AG20443 (cell line): ENCODE results near the gene MGLL.
A peak's percentile ranks its signal among the peaks of the same experiment; 100 is the strongest.

Experiments
- DNase-seq: peaks from one replicate; pipeline ENCODE4 v3.0.0; 2012; ENCODE audit warnings: low spot score, mixed read lengths

The MGLL gene

DNA sequence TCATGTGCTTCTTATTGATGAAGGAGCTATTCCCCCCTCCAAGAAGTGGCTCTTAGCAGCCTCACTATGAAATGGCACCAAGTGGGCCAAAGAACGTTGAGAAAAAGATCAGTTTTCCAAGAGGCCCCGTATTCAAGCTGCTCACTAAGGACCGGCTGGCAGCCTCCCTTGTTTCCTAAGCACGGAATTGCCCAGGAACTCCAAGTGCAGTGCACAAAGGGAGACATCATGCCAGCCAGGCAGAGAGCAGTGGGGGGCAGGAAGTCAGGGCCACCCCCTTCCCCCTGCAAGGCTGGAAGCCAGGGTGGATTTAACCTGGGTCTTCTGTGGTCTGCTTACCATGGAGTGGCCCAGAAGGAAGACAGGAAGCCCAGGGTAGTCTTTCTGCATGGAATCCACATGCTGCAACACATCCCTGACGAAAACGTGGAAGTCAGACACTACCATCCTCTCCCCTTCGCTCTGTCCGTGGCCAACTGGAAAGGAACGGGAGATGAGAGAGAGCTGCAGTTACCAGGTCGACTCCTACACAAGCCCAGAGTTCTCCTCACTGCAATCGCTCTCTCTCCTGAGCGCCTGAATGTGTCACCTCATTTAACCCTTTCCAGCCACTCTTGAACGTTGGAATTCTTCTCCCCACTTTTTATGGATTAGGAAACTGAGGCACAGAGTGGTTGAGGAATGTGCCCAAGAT lies 100.1 kb downstream of the MGLL start:
- DNase-seq, result no peak

GRCh38 chr3:127720985-127721935 lies 101.1 kb downstream of the MGLL start:
- DNase-seq, result no peak

GRCh38 chr3:127720161-127720823 lies 102.0 kb downstream of the MGLL start:
- no peak for DNase-seq

GRCh38 chr3:127719369-127719768 lies 102.9 kb downstream of the MGLL start:
- DNase-seq, result no peak

- DNase-seq, result no peak
These were observed 103.4 kb downstream of the MGLL start for GRCh38 chr3:127718916-127719290.

DNA sequence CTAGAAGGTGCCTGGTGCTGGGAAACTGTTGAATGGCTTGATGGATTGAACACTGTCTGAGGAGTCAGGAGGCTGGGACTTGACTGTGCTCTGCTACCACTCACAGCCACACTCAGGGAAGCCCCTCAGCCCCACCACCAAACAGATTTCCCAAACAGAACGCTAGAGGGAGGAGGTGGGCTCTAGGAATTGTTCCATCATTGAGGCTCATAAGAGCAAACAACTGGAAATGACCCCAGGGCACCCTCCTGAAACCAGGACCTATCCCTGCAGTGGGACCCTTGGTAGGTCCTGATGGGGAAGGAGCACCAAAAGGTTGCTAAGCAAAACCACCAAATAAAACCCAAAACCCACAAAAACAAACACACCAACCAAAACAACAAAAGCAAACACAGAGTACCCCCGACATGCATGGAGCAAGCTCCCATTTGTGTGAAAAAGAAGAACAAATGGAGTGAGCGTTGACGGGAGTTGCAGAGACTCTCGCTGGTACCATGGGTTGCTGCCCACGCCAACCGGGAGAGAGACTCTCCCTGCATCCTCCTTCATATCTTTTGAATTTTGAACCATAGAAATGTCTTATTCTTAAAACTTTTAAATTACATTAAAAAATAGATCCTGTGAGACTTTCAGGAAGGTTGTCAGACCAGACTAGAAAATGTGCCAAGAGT lies 103.9 kb downstream of the MGLL start:
- no peak for DNase-seq

- peak; percentile 49 for DNase-seq
These were observed 104.7 kb downstream of the MGLL start for GRCh38 chr3:127717357-127718244.

DNA sequence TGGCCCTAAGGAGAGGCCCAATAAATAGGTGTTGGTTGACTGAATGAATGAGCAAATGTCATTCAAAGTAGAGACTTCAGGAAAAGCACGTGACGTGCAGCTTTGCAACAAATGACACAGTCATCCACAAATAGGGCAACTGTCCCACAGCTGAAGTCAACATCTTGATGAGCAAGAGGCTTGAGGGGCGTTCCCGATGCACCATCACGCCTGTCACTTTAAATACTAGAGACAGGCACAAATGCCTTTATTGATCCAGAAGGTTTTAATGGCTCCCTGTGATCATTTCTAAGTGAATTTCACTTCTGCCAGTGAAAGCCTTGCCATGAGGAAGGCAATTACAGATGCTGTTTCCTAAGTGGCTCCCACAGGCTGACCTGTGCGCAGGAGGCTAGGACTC lies 105.9 kb downstream of the MGLL start:
- no peak for DNase-seq

DNA sequence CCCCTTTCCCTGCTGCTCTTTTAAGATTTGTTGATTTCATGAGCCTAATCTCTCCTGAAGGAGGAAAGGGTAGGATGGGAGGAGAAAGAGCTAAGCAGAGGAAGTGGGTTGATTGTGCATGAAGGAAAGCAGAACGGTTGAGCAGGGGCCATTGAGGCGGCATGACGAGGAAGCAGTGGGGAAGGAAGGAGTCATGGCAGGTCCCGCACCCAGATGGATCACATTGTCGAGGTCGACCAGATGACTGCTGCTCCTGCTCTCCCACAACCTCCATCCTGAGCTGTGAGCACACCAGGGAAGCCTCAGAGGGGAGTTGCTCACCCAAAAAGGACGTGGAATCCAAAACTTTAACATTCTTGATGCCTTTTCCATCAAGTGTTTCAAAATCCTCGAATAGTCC lies 106.8 kb downstream of the MGLL start:
- no peak for DNase-seq

DNA sequence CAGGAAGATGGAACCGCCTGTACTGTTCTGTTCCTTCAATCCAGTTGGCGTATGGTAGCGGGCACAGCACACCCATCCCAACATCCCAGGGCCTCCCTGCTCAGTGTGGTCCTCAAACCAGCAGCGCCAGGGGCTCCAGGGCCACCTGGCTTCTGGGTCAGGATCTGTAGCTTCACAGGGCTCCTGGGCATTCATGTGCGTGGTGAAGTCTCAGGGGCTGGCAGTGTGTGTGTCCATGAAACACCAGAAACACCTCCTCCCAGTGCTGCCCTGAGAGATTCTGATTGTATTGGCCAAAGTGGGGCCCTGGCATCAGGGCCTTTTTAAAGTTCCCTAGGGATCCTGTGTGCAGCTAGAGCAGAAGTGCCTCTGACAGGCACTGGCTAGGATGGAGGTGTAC lies 107.4 kb downstream of the MGLL start:
- DNase-seq, result no peak

GRCh38 chr3:127714125-127714571 lies 108.2 kb downstream of the MGLL start:
- DNase-seq, result no peak

- no peak for DNase-seq
These were observed 109.2 kb downstream of the MGLL start for GRCh38 chr3:127712881-127713771.

GRCh38 chr3:127712461-127712860 lies 109.9 kb downstream of the MGLL start:
- no peak for DNase-seq

GRCh38 chr3:127711896-127712295 lies 110.4 kb downstream of the MGLL start:
- DNase-seq, result no peak

DNA sequence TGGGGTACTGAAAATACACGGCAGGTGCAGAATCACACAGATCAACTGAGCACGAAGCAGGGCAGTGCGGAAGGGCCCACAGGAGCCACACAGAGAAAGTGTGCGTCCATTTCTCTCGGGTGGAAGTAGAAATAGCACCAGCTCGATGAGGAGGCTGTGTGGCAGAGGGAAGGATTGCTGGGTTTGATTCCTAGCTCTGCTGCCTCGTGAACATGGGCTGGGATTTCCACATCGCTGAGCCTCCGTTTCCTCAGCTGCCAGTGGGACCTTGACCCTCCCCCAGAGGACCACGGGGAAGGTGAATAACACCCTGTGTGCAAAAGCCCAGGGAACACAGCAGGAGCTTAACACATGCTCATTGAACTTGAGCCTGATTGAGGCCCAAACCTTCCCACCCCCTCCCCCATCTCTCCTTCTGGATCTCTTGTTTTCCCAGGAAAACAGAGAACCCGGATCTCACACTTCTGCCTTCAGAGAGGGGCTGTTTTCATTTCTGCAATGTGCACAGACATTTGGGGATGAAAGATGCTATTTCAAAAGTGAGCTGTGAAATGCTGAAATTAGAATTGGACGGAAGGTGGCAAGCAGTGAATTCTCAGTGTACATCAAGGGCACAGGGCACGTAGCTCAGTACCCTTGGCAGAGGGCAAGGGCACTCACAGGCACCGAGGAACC lies 111.2 kb downstream of the MGLL start:
- no peak for DNase-seq

DNA sequence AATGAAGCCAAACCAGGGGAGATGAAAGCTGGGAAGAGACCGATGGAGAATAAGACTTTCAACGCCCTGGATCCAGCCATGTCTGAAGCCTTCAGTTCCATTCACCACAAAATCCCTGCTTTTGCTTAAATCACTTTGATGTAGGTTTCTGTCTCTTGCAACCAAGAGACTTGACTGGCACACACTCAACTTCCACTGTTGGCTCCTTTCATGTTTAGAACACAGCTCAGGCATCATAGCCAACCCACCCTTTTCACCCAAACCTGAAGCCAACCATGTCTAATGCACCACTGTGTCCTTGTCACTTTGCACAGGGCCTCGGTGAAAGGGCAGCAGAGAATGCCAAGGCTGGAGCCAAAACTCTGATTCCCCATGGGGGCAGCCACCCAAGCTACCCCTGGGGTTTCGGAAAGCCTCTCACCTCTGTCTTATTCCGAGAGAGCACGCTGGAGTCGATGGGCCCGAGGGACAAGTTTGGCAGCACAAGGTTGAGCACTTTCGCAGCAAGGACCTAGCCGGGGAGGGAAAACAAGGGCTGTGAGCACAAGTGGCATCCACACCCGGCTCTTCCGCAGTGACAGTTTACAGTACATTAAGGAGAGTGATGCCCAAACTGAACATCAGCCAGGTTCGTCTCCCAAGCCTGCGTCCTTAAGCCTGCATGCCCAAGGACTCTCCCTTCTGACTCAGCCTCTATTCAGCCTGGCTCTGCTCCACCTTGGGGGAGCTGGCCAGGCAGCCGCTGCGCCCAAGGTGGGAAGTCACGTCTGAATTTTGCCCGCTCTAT lies 112.0 kb downstream of the MGLL start:
- DNase-seq, result peak; percentile 55

DNA sequence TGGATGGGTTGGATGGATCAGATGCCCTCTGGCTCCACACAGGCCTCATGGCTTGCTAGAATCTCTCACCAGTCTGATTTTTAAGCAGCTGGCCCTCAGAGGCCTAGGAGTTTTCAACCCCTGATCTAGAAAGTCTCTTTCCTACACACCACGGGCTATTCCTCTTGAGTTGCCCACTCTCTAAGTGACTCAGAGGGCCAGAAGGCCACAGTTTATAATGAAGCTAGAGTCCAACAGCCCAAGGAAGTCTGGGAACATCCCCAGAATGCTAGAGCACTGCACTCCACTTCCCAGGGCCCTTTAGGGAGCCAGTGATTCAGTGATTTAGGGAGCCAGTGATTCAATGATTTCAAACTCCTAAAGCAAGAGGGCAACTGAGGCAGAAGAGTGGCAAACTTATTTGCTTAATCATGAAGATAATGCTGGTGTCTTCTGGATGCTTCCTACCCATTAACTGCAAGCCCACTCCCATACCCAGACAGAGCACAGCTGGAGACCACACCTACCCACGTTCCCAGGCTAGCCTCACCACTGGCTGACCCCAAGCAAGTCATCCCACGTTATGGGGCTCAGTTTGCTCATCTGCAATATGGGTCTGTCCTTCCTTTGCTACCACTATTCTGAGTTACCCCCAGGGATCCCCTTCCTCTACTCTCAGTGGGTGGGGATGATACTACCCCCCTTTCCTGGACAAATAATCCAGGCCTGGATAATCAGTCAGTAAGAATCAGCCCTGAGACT lies 112.8 kb downstream of the MGLL start:
- DNase-seq, result no peak

GRCh38 chr3:127708837-127709236 lies 113.5 kb downstream of the MGLL start:
- no peak for DNase-seq
